DND-41 (cell line): ENCODE results near the gene VWC2L.

Source experiments
- ATAC-seq: fragments of 200-7000 bp; cut with Tn5 transposase; 3 replicates; pipeline ENCODE4 v1.9.1; 2021; ENCODE audit warnings: low read depth; ENCODE audit not compliant: insufficient read depth
- DNase-seq: peaks from one replicate; pipeline ENCODE4 v3.0.0-alpha.2; 2020
- H2AFZ ChIP-seq: 2 replicates; pipeline ENCODE4 v1.6.0; 2012; ENCODE audit warnings: low read depth, low read length
- H3K27ac ChIP-seq: 2 replicates; pipeline ENCODE4 v1.5.1; 2012; ENCODE audit warnings: low read length, inconsistent platforms
- H3K27me3 ChIP-seq: fragments of 200-600 bp; sonication (generic); 2 replicates; pipeline ENCODE4 v1.6.0; 2012; ENCODE audit warnings: low read length, mild to moderate bottlenecking, inconsistent platforms; ENCODE audit not compliant: insufficient read depth, poor library complexity
- H3K36me3 ChIP-seq: 2 replicates; pipeline ENCODE4 v1.5.1; 2012; ENCODE audit warnings: low read length, inconsistent platforms; ENCODE audit not compliant: insufficient read depth
- H3K4me1 ChIP-seq: 2 replicates; pipeline ENCODE4 v1.5.1; 2012; ENCODE audit warnings: mild to moderate bottlenecking, low read length; ENCODE audit not compliant: insufficient read depth
- H3K4me2 ChIP-seq: 2 replicates; pipeline ENCODE4 v1.6.0; 2012; ENCODE audit warnings: mild to moderate bottlenecking, moderate library complexity, low read length, inconsistent platforms; ENCODE audit not compliant: insufficient read depth
- H3K4me3 ChIP-seq, 2 experiments: fragments of 200-600 bp in 1 of 2; shearing (Covaris generic) in 1 of 2; 2 replicates each; pipeline ENCODE4 v1.5.1; 2012 to 2016; ENCODE audit warnings: inconsistent platforms in 2 of 2, low read length in 2 of 2, mild to moderate bottlenecking in 2 of 2, low read depth in 1 of 2, moderate library complexity in 1 of 2
- H3K79me2 ChIP-seq: 2 replicates; pipeline ENCODE4 v1.6.0; 2012; ENCODE audit warnings: low read length, inconsistent platforms; ENCODE audit not compliant: insufficient read depth
- H3K9ac ChIP-seq: 2 replicates; pipeline ENCODE4 v1.6.0; 2012; ENCODE audit warnings: low read depth, mild to moderate bottlenecking, inconsistent platforms, low read length, moderate library complexity
- H3K9me3 ChIP-seq: 2 replicates; pipeline ENCODE4 v1.5.1; 2012; ENCODE audit warnings: low read length, moderate library complexity, mild to moderate bottlenecking, inconsistent platforms; ENCODE audit not compliant: insufficient read depth, severe bottlenecking
- H4K20me1 ChIP-seq: 2 replicates; pipeline ENCODE4 v1.6.0; 2012; ENCODE audit warnings: low read length; ENCODE audit not compliant: insufficient read depth
- CTCF ChIP-seq: IDR thresholded peaks from 2 replicates; pipeline ENCODE4 v1.5.1; 2012; ENCODE audit warnings: borderline replicate concordance, low read length, moderate library complexity, mild to moderate bottlenecking; ENCODE audit not compliant: poor library complexity, severe bottlenecking; ENCODE audit errors: extremely low read depth
- EZH2 ChIP-seq: IDR thresholded peaks from 3 replicates; pipeline ENCODE4 v1.6.1; 2012; ENCODE audit warnings: borderline replicate concordance, low read depth, mild to moderate bottlenecking, moderate library complexity, low read length, inconsistent platforms; ENCODE audit not compliant: severe bottlenecking

VWC2L gene

GRCh38 chr2:214558341-214558740 is 147.5 kb downstream of the VWC2L start:
- H3K4me1 ChIP-seq: no peaks in the 10 kb centered on the region
- H3K9me3 ChIP-seq: no peaks in the 10 kb centered on the region
- ATAC-seq (no peak), DNase-seq (no peak)
- H2AFZ ChIP-seq: no peak overlapping the region
- H4K20me1 ChIP-seq: no peaks in the 10 kb centered on the region
- no peaks in the 10 kb centered on the region for H3K27me3 ChIP-seq
- H3K79me2 ChIP-seq: no peaks in the 10 kb centered on the region
- H3K4me3 ChIP-seq: no peak overlapping the region
- no peaks in the 10 kb centered on the region for H3K36me3 ChIP-seq
- H3K9ac ChIP-seq: no peak overlapping the region
- no peak overlapping the region for H3K4me2 ChIP-seq
- TF ChIP-seq EZH2 (no peak), CTCF (no peak)
- H3K27ac ChIP-seq: no peak overlapping the region

GRCh38 chr2:214560176-214560575 is 149.3 kb downstream of the VWC2L start:
- Histone ChIP-seq H3K4me1 (no peaks in the 10 kb centered on the region), H3K27ac (no peak overlapping the region), H3K4me2 (no peak overlapping the region), H3K9me3 (no peaks in the 10 kb centered on the region), H4K20me1 (no peaks in the 10 kb centered on the region), H3K79me2 (no peaks in the 10 kb centered on the region), H3K9ac (no peak overlapping the region), H3K27me3 (no peaks in the 10 kb centered on the region), H3K4me3 (no peak overlapping the region), H3K36me3 (no peaks in the 10 kb centered on the region), H2AFZ (no peak overlapping the region)
- ATAC-seq (no peak), DNase-seq (no peak)
- no peak for TF ChIP-seq CTCF

GRCh38 chr2:214560618-214561190 is 149.8 kb downstream of the VWC2L start:
- no peaks in the 10 kb centered on the region for H3K36me3 ChIP-seq
- H3K9me3 ChIP-seq: no peaks in the 10 kb centered on the region
- ATAC-seq: no peak
- no peaks in the 10 kb centered on the region for H4K20me1 ChIP-seq
- no peak for DNase-seq
- H3K9ac ChIP-seq: no peak overlapping the region
- no peaks in the 10 kb centered on the region for H3K27me3 ChIP-seq
- H3K79me2 ChIP-seq: no peaks in the 10 kb centered on the region
- no peak overlapping the region for H3K27ac ChIP-seq
- H2AFZ ChIP-seq: no peak overlapping the region
- no peaks in the 10 kb centered on the region for H3K4me1 ChIP-seq
- H3K4me2 ChIP-seq: no peak overlapping the region
- H3K4me3 ChIP-seq: no peak overlapping the region
- no peak for TF ChIP-seq EZH2
- TF ChIP-seq CTCF: no peak

- Histone ChIP-seq H3K27me3 (no peaks in the 10 kb centered on the region), H3K4me1 (no peaks in the 10 kb centered on the region)
Observed at GRCh38 chr2:214565246-214565645, 154.4 kb downstream of the VWC2L start.

More at GRCh38 chr2:214565246-214565645, 154.4 kb downstream of the VWC2L start:
- no peak overlapping the region for H3K4me2 ChIP-seq
- no peak for DNase-seq
- H3K27ac ChIP-seq: no peak overlapping the region
- H3K79me2 ChIP-seq: no peaks in the 10 kb centered on the region
- no peak overlapping the region for H2AFZ ChIP-seq
- TF ChIP-seq EZH2 (no peak), CTCF (no peak)
- ATAC-seq: no peak
- no peaks in the 10 kb centered on the region for H3K36me3 ChIP-seq
- H4K20me1 ChIP-seq: no peaks in the 10 kb centered on the region
- no peak overlapping the region for H3K9ac ChIP-seq
- no peaks in the 10 kb centered on the region for H3K9me3 ChIP-seq
- H3K4me3 ChIP-seq: no peak overlapping the region
